ENCODE data around the gene SUPT5H.

SUPT5H gene

GRCh38 chr19:39497996-39498797 lies 52.8 kb downstream of the SUPT5H start:
- no peak overlapping the region for H3K27ac Mint-ChIP-seq
- no peak overlapping the region for H3K4me3 Mint-ChIP-seq
- intact Hi-C loops (cut with micrococcal nuclease): loop anchor here (2.0 kb wide), 1 partner anchor 35 kb away; the partner anchor contains the start of gene EID2B
- H3K4me1 Mint-ChIP-seq (ENCODE audit: low read depth): peaks cover 23% of the 10 kb centered on the region
- no peaks in the 10 kb centered on the region for H3K9me3 Mint-ChIP-seq
- no peaks in the 10 kb centered on the region for H3K36me3 Mint-ChIP-seq (ENCODE audit: low read depth)
- H3K27me3 Mint-ChIP-seq: peaks cover 65% of the 10 kb centered on the region

- H3K36me3 Mint-ChIP-seq (ENCODE audit: low read depth): no peaks in the 10 kb centered on the region
- H3K9me3 Mint-ChIP-seq: no peaks in the 10 kb centered on the region
- H3K4me3 Mint-ChIP-seq: no peak within 1 kb of the TSS
- peaks cover 73% of the 10 kb centered on the region for H3K27me3 Mint-ChIP-seq
- peaks cover 26% of the 10 kb centered on the region for H3K4me1 Mint-ChIP-seq (ENCODE audit: low read depth)
- intact Hi-C loops (cut with micrococcal nuclease): loop anchor here (2.0 kb wide), 1 partner anchor 34 kb away; the partner anchor contains the start of gene EID2B
- no peak within 1 kb of the TSS for H3K27ac Mint-ChIP-seq
Observed at GRCh38 chr19:39498798-39499642, 53.6 kb downstream of the SUPT5H start, which contains the start of gene DLL3. TSS of gene DLL3 (plus strand) at chr19:39498947. CDS start at chr19:39498975, 28 bp downstream.

GRCh38 chr19:39499932-39500331 lies 54.5 kb downstream of the SUPT5H start:
- H3K27ac Mint-ChIP-seq: no peak overlapping the region
- intact Hi-C loops (cut with micrococcal nuclease): loop anchor here (2.0 kb wide), 1 partner anchor 33 kb away; the partner anchor contains the start of gene EID2B
- H3K9me3 Mint-ChIP-seq: no peaks in the 10 kb centered on the region
- peaks cover 82% of the 10 kb centered on the region for H3K27me3 Mint-ChIP-seq
- H3K36me3 Mint-ChIP-seq (ENCODE audit: low read depth): no peaks in the 10 kb centered on the region
- H3K4me3 Mint-ChIP-seq: no peak overlapping the region
- peaks cover 26% of the 10 kb centered on the region for H3K4me1 Mint-ChIP-seq (ENCODE audit: low read depth)

GRCh38 chr19:39500543-39500942 lies 55.2 kb downstream of the SUPT5H start:
- intact Hi-C loops (cut with micrococcal nuclease): no loop called here
- Mint-ChIP-seq H3K36me3 (ENCODE audit: low read depth) (no peaks in the 10 kb centered on the region), H3K4me3 (no peak overlapping the region), H3K27me3 (peaks cover 86% of the 10 kb centered on the region), H3K9me3 (no peaks in the 10 kb centered on the region), H3K4me1 (ENCODE audit: low read depth) (peaks cover 26% of the 10 kb centered on the region), H3K27ac (no peak overlapping the region)

GRCh38 chr19:39501340-39501739 lies 56.0 kb downstream of the SUPT5H start:
- Mint-ChIP-seq H3K4me1 (ENCODE audit: low read depth) (peaks cover 28% of the 10 kb centered on the region), H3K27ac (no peak overlapping the region), H3K36me3 (ENCODE audit: low read depth) (no peaks in the 10 kb centered on the region), H3K4me3 (no peak overlapping the region), H3K9me3 (no peaks in the 10 kb centered on the region), H3K27me3 (peaks cover 88% of the 10 kb centered on the region)
- intact Hi-C loops (cut with micrococcal nuclease): no loop called here

- Mint-ChIP-seq H3K9me3 (no peaks in the 10 kb centered on the region), H3K4me1 (ENCODE audit: low read depth) (peaks cover 38% of the 10 kb centered on the region), H3K36me3 (ENCODE audit: low read depth) (no peaks in the 10 kb centered on the region), H3K27me3 (peaks cover 89% of the 10 kb centered on the region), H3K4me3 (no peak overlapping the region), H3K27ac (no peak overlapping the region)
- intact Hi-C loops (cut with micrococcal nuclease): no loop called here
Observed at GRCh38 chr19:39502640-39503417, 57.4 kb downstream of the SUPT5H start.

GRCh38 chr19:39506598-39506943 lies 61.2 kb downstream of the SUPT5H start:
- no peaks in the 10 kb centered on the region for H3K9me3 Mint-ChIP-seq
- H3K27ac Mint-ChIP-seq: no peak overlapping the region
- peaks cover 21% of the 10 kb centered on the region for H3K4me1 Mint-ChIP-seq (ENCODE audit: low read depth)
- no peaks in the 10 kb centered on the region for H3K36me3 Mint-ChIP-seq (ENCODE audit: low read depth)
- H3K27me3 Mint-ChIP-seq: peaks cover 85% of the 10 kb centered on the region
- intact Hi-C loops (cut with micrococcal nuclease): no loop called here
- peak overlapping the region; percentile 48 for H3K4me3 Mint-ChIP-seq

GRCh38 chr19:39506944-39507714 lies 61.7 kb downstream of the SUPT5H start:
- H3K27me3 Mint-ChIP-seq: peaks cover 86% of the 10 kb centered on the region
- H3K27ac Mint-ChIP-seq: no peak overlapping the region
- intact Hi-C loops (cut with micrococcal nuclease): no loop called here
- H3K4me3 Mint-ChIP-seq: peak overlapping the region; percentile 72
- H3K9me3 Mint-ChIP-seq: no peaks in the 10 kb centered on the region
- H3K4me1 Mint-ChIP-seq (ENCODE audit: low read depth): peaks cover 21% of the 10 kb centered on the region
- H3K36me3 Mint-ChIP-seq (ENCODE audit: low read depth): no peaks in the 10 kb centered on the region

- intact Hi-C loops (cut with micrococcal nuclease): no loop called here
- Mint-ChIP-seq H3K36me3 (ENCODE audit: low read depth) (no peaks in the 10 kb centered on the region), H3K4me1 (ENCODE audit: low read depth) (peaks cover 21% of the 10 kb centered on the region), H3K27me3 (peaks cover 93% of the 10 kb centered on the region), H3K4me3 (peak overlapping the region; percentile 72), H3K27ac (no peak overlapping the region), H3K9me3 (no peaks in the 10 kb centered on the region)
Observed at GRCh38 chr19:39507715-39508364, 62.5 kb downstream of the SUPT5H start.

- intact Hi-C loops (cut with micrococcal nuclease): no loop called here
Observed at GRCh38 chr19:39508629-39509028, 63.2 kb downstream of the SUPT5H start.

GRCh38 chr19:39509233-39509632 lies 63.9 kb downstream of the SUPT5H start:
- Mint-ChIP-seq H3K36me3 (ENCODE audit: low read depth) (no peaks in the 10 kb centered on the region), H3K4me3 (no peak overlapping the region), H3K27ac (no peak overlapping the region), H3K4me1 (ENCODE audit: low read depth) (peaks cover 14% of the 10 kb centered on the region), H3K9me3 (no peaks in the 10 kb centered on the region), H3K27me3 (peaks cover 93% of the 10 kb centered on the region)
- intact Hi-C loops (cut with micrococcal nuclease): no loop called here

More at GRCh38 chr19:39508629-39509028, 63.2 kb downstream of the SUPT5H start:
- Mint-ChIP-seq H3K9me3 (no peaks in the 10 kb centered on the region), H3K4me3 (no peak overlapping the region), H3K4me1 (ENCODE audit: low read depth) (peaks cover 14% of the 10 kb centered on the region), H3K27me3 (peaks cover 93% of the 10 kb centered on the region), H3K27ac (no peak overlapping the region), H3K36me3 (ENCODE audit: low read depth) (no peaks in the 10 kb centered on the region)

GRCh38 chr19:39512988-39513387 lies 67.6 kb downstream of the SUPT5H start:
- H3K4me3 Mint-ChIP-seq: no peak overlapping the region
- H3K9me3 Mint-ChIP-seq: no peaks in the 10 kb centered on the region
- no peaks in the 10 kb centered on the region for H3K36me3 Mint-ChIP-seq (ENCODE audit: low read depth)
- intact Hi-C loops (cut with micrococcal nuclease): no loop called here
- H3K27ac Mint-ChIP-seq: no peak overlapping the region
- H3K4me1 Mint-ChIP-seq (ENCODE audit: low read depth): peaks cover 22% of the 10 kb centered on the region
- peaks cover 93% of the 10 kb centered on the region for H3K27me3 Mint-ChIP-seq
